ENCODE measurements around the gene NCBP3. TPM values are rescaled to one million over a fixed set of nuclear protein-coding genes. Genes with fewer than 3 reads are reported as not detected.

Gene NCBP3
- total and polyA plus RNA-seq, 2 donors (not counting 3 experiments of a cell fraction or from before 2014, with no cell fraction given), result 18.2 to 51.1 TPM

DNA sequence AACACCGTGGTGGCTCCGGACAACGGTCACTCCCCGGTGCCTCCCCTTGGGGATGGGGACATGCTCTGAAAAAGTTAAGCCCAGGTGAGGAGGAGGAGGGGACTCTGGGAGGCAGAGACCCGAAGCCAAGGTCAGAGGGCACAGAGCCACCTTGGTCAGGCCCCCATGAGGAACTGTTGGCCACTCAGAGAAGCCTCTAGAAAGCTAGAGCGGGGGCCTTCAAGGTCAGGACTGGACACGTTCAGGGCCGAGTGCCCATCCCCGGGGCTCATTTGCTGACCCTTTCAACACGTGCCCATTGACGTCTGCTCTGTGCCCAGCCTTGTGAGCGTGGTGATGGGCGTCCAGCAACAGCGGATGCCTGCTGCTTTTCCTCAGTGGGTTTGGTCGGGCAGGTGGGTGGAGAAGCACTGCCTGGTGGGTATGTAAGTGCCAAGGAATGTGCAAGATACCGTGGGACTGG, 84.1 kb downstream of the NCBP3 start:
- dilution Hi-C loops (cut with MboI; ENCODE audit: extremely low pct_ligation_motif_present, low sequenced_read_pairs) (no loop called here), intact Hi-C loops (cut with micrococcal nuclease) (no loop called here)
- ChIA-PET POLR2A (no interaction called here), CTCF (interaction anchor here (1.1 to 4.0 kb wide), 2 partner anchors 17 to 24 kb away, joined by 3 to 22 read pairs; no protein-coding TSS in a partner anchor)
- Histone ChIP-seq H3K36me3 (ENCODE audit: control insufficient read depth in 2 of 2, extremely low read depth in 1 of 2, insufficient read depth in 2 of 2, low read length in 2 of 2) (no peaks in the 10 kb centered on the region), H3K4me2 (ENCODE audit: insufficient read depth, low read length) (no peak overlapping the region), H3K27ac (ENCODE audit: insufficient read depth, low read depth, low read length) (no peak overlapping the region), H3K4me3 (replicated peaks in 1 of 3; ENCODE audit: insufficient read depth in 1 of 3, low read depth in 1 of 3, low read length in 3 of 3) (no peak overlapping the region), H3K4me1 (ENCODE audit: control insufficient read depth, extremely low read depth, insufficient read depth, low read length) (peaks cover 2% of the 10 kb centered on the region), H3K9me3 (replicated peaks; ENCODE audit: control insufficient read depth, insufficient read depth, low read length) (no peaks in the 10 kb centered on the region), H3K9me1 (replicated peaks; ENCODE audit: control insufficient read depth, extremely low read depth, insufficient read depth, low read length) (no peaks in the 10 kb centered on the region), H3K9ac (replicated peaks; ENCODE audit: extremely low read depth, insufficient read depth, low read length) (no peak overlapping the region), H4K20me1 (replicated peaks; ENCODE audit: control insufficient read depth, extremely low read depth, insufficient read depth, low read length) (no peaks in the 10 kb centered on the region), H3K27me3 (ENCODE audit: control insufficient read depth in 2 of 2, insufficient read depth in 2 of 2, low read length in 2 of 2) (no peaks in the 10 kb centered on the region), H3K79me2 (ENCODE audit: control insufficient read depth, insufficient read depth, low read length) (no peaks in the 10 kb centered on the region), H2AFZ (ENCODE audit: low read depth, low read length) (no peak overlapping the region)
- DNase-seq (ENCODE audit: low read depth, low spot score), result no peak
- BruUV-seq (replicated peaks), result no TSS peak
- TF ChIP-seq JUN (IDR thresholded peaks at IDR 0.05; ENCODE audit: borderline replicate concordance, insufficient read depth, insufficient read length, low read depth) (no peak), MYC (IDR thresholded peaks at IDR 0.05; ENCODE audit: low read depth, low read length) (no peak), GATA2 (IDR thresholded peaks at IDR 0.05; ENCODE audit: insufficient read depth, insufficient read length, low read depth, low read length) (no peak)
- TF ChIP-seq, protein P1, sequence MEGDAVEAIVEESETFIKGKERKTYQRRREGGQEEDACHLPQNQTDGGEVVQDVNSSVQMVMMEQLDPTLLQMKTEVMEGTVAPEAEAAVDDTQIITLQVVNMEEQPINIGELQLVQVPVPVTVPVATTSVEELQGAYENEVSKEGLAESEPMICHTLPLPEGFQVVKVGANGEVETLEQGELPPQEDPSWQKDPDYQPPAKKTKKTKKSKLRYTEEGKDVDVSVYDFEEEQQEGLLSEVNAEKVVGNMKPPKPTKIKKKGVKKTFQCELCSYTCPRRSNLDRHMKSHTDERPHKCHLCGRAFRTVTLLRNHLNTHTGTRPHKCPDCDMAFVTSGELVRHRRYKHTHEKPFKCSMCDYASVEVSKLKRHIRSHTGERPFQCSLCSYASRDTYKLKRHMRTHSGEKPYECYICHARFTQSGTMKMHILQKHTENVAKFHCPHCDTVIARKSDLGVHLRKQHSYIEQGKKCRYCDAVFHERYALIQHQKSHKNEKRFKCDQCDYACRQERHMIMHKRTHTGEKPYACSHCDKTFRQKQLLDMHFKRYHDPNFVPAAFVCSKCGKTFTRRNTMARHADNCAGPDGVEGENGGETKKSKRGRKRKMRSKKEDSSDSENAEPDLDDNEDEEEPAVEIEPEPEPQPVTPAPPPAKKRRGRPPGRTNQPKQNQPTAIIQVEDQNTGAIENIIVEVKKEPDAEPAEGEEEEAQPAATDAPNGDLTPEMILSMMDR (IDR thresholded peaks at IDR 0.05; ENCODE audit: extremely low read depth in 1 of 2, insufficient read depth in 1 of 2, low read depth in 1 of 2, low read length in 2 of 2), result no peak
- TF ChIP-seq, protein P2, sequence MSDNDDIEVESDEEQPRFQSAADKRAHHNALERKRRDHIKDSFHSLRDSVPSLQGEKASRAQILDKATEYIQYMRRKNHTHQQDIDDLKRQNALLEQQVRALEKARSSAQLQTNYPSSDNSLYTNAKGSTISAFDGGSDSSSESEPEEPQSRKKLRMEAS (IDR thresholded peaks at IDR 0.05; ENCODE audit: insufficient read depth, insufficient read length), result no peak
- FAIRE-seq, result no peak

All from endothelial cell of umbilical vein (primary cell).